ENCODE data around the gene TAF1D.

- TF ChIP-seq POLR2AphosphoS5 (IDR thresholded peaks at IDR 0.05; ENCODE audit: low read depth, low read length) (no peak), POLR2A (IDR thresholded peaks at IDR 0.05; ENCODE audit: low read depth, low read length) (no peak)
Measured at GRCh38 chr11:93743291-93743690, 2.0 kb upstream of the TAF1D start.

Measured in GM12892 (cell line).